HEK293 (cell line): ENCODE measurements around the gene FSCN2.

ENCODE experiments used
- CTCF ChIA-PET: fragments of 350-600 bp; formaldehyde crosslinking; extraction: SDS; loops from one replicate; lab custom pipeline; 2021; ENCODE audit warnings: antibody characterized with exemption; lab: Yijun Ruan, JAX
- POLR2A ChIA-PET: fragments of 300-600 bp; formaldehyde crosslinking; extraction: SDS; loops from one replicate; lab custom pipeline; 2020; ENCODE audit warnings: antibody characterized with exemption, inconsistent platforms; lab: Yijun Ruan, JAX
- H3K27ac ChIP-seq: fragments of 200-500 bp; sonication (Bioruptor generic); 2 replicates; pipeline ENCODE4 v1.5.1; 2014; ENCODE audit warnings: low read depth, low read length, control low read depth, inconsistent platforms; ENCODE audit errors: extremely low read depth
- H3K36me3 ChIP-seq, 2 experiments: fragments of 200-500 bp in 1 of 2; sonication (Bioruptor generic) in 1 of 2; 1 replicate in 1 of 2; 2 replicates in 1 of 2; pipeline ENCODE4 v1.5.1; 2014 to 2017; ENCODE audit warnings: inconsistent platforms in 2 of 2, low read length in 2 of 2; ENCODE audit not compliant: control insufficient read depth in 2 of 2, insufficient read depth in 1 of 2
- H3K4me1 ChIP-seq: fragments of 200-500 bp; sonication (Bioruptor generic); 2 replicates; pipeline ENCODE4 v1.5.1; 2014; ENCODE audit warnings: mild to moderate bottlenecking, low read length, inconsistent platforms; ENCODE audit not compliant: control insufficient read depth, insufficient read depth
- H3K4me3 ChIP-seq: 2 replicates; pipeline ENCODE4 v1.5.1; 2011; ENCODE audit warnings: low read depth, mild to moderate bottlenecking, control low read depth, low read length, moderate library complexity
- H3K9me3 ChIP-seq: fragments of 200-500 bp; sonication (Bioruptor generic); 2 replicates; pipeline ENCODE4 v1.5.1; 2014; ENCODE audit warnings: low read depth, low read length, inconsistent platforms; ENCODE audit not compliant: control insufficient read depth, insufficient read depth
- BCL6B ChIP-seq: fragments of 450-650 bp; formaldehyde crosslinking; IDR thresholded peaks from 2 replicates; pipeline ENCODE4 v1.5.1; 2017; ENCODE audit warnings: missing biosample characterization, missing genetic modification characterization
- GLI2 ChIP-seq: fragments of 450-650 bp; formaldehyde crosslinking; IDR thresholded peaks from 2 replicates; pipeline ENCODE4; 2017; ENCODE audit warnings: missing biosample characterization, missing genetic modification characterization, low read depth, borderline replicate concordance
- GLIS2 ChIP-seq: fragments of 450-650 bp; formaldehyde crosslinking; IDR thresholded peaks from 2 replicates; pipeline ENCODE4 v1.5.1; 2016; ENCODE audit warnings: missing biosample characterization, missing genetic modification characterization
- HOXD13 ChIP-seq: sonication (generic); formaldehyde crosslinking; IDR thresholded peaks from 2 replicates; pipeline ENCODE4 v1.8.0; 2022; ENCODE audit warnings: missing genetic modification reagents, borderline replicate concordance
- MZF1 ChIP-seq: fragments of 450-650 bp; formaldehyde crosslinking; IDR thresholded peaks from 2 replicates; pipeline ENCODE4 v1.5.1; 2017; ENCODE audit warnings: missing biosample characterization, missing genetic modification characterization, borderline replicate concordance
- PRDM1 ChIP-seq: fragments of 450-650 bp; formaldehyde crosslinking; IDR thresholded peaks from 2 replicates; pipeline ENCODE4; 2016; ENCODE audit warnings: missing biosample characterization, missing genetic modification characterization
- REPIN1 ChIP-seq: fragments of 450-650 bp; formaldehyde crosslinking; IDR thresholded peaks from 2 replicates; pipeline ENCODE4 v1.5.1; 2017; ENCODE audit warnings: missing biosample characterization, missing genetic modification characterization, low read depth
- REST ChIP-seq: fragments of 450-650 bp; formaldehyde crosslinking; IDR thresholded peaks from 2 replicates; pipeline ENCODE4 v1.5.1; 2016; ENCODE audit warnings: missing biosample characterization, missing genetic modification characterization
- WT1 ChIP-seq: fragments of 450-650 bp; formaldehyde crosslinking; IDR thresholded peaks from 2 replicates; pipeline ENCODE4 v1.5.1; 2016; ENCODE audit warnings: missing biosample characterization, missing genetic modification characterization
- YY1 ChIP-seq: fragments of 450-650 bp; formaldehyde crosslinking; IDR thresholded peaks from 2 replicates; pipeline ENCODE4 v1.5.1; 2018; ENCODE audit warnings: missing biosample characterization, missing genetic modification characterization
- YY2 ChIP-seq: fragments of 450-650 bp; formaldehyde crosslinking; IDR thresholded peaks from 2 replicates; pipeline ENCODE4 v1.5.1; 2016; ENCODE audit warnings: missing biosample characterization, missing genetic modification characterization
- ZBTB8A ChIP-seq: fragments of 450-650 bp; formaldehyde crosslinking; IDR thresholded peaks from 2 replicates; pipeline ENCODE4 v1.5.1; 2016; ENCODE audit warnings: missing biosample characterization, missing genetic modification characterization
- ZNF114 ChIP-seq: fragments of 450-650 bp; formaldehyde crosslinking; IDR thresholded peaks from 2 replicates; pipeline ENCODE4 v1.5.0; 2017; ENCODE audit warnings: missing biosample characterization, missing genetic modification characterization
- ZNF16 ChIP-seq: fragments of 450-650 bp; formaldehyde crosslinking; IDR thresholded peaks from 2 replicates; pipeline ENCODE4 v1.5.1; 2016; ENCODE audit warnings: low read depth, missing biosample characterization, missing genetic modification characterization
- ZNF19 ChIP-seq: fragments of 450-650 bp; formaldehyde crosslinking; IDR thresholded peaks from 2 replicates; pipeline ENCODE4; 2016; ENCODE audit warnings: missing biosample characterization, missing genetic modification characterization, low read depth
- ZNF221 ChIP-seq: fragments of 450-650 bp; formaldehyde crosslinking; IDR thresholded peaks from 2 replicates; pipeline ENCODE4 v1.5.1; 2017; ENCODE audit warnings: missing biosample characterization, missing genetic modification characterization, borderline replicate concordance
- ZNF23 ChIP-seq: fragments of 450-650 bp; formaldehyde crosslinking; IDR thresholded peaks from 2 replicates; pipeline ENCODE4 v1.5.1; 2016; ENCODE audit warnings: missing biosample characterization, missing genetic modification characterization, borderline replicate concordance
- ZNF292 ChIP-seq: fragments of 450-650 bp; formaldehyde crosslinking; IDR thresholded peaks from 2 replicates; pipeline ENCODE4 v1.5.1; 2016; ENCODE audit warnings: low read depth, missing biosample characterization, missing genetic modification characterization, borderline replicate concordance
- ZNF302 ChIP-seq: fragments of 450-650 bp; formaldehyde crosslinking; IDR thresholded peaks from 2 replicates; pipeline ENCODE4 v1.5.1; 2016; ENCODE audit warnings: missing biosample characterization, missing genetic modification characterization, low read depth
- ZNF426 ChIP-seq: fragments of 450-650 bp; formaldehyde crosslinking; IDR thresholded peaks from 2 replicates; pipeline ENCODE4 v1.5.1; 2017; ENCODE audit warnings: missing biosample characterization, missing genetic modification characterization, mild to moderate bottlenecking, inconsistent platforms, moderate library complexity
- ZNF501 ChIP-seq: fragments of 450-650 bp; formaldehyde crosslinking; IDR thresholded peaks from 2 replicates; pipeline ENCODE4 v1.5.1; 2016; ENCODE audit warnings: missing biosample characterization, missing genetic modification characterization
- ZNF530 ChIP-seq: fragments of 450-650 bp; formaldehyde crosslinking; IDR thresholded peaks from 2 replicates; pipeline ENCODE4 v1.5.1; 2016; ENCODE audit warnings: low read depth, missing biosample characterization, missing genetic modification characterization
- ZNF610 ChIP-seq: fragments of 450-650 bp; formaldehyde crosslinking; IDR thresholded peaks from 2 replicates; pipeline ENCODE4 v1.5.1; 2016; ENCODE audit warnings: missing biosample characterization, missing genetic modification characterization, borderline replicate concordance
- ZNF654 ChIP-seq: fragments of 450-650 bp; formaldehyde crosslinking; IDR thresholded peaks from 2 replicates; pipeline ENCODE4 v1.5.1; 2016; ENCODE audit warnings: low read depth, missing biosample characterization, missing genetic modification characterization
- ZNF660 ChIP-seq: fragments of 450-650 bp; IDR thresholded peaks from 2 replicates; pipeline ENCODE4 v1.5.1; 2018; ENCODE audit warnings: missing biosample characterization, mild to moderate bottlenecking, missing genetic modification characterization
- ZNF670 ChIP-seq: fragments of 450-650 bp; formaldehyde crosslinking; IDR thresholded peaks from 2 replicates; pipeline ENCODE4 v1.5.1; 2016; ENCODE audit warnings: missing biosample characterization, missing genetic modification characterization, low read depth
- ZNF707 ChIP-seq: fragments of 450-650 bp; formaldehyde crosslinking; IDR thresholded peaks from 2 replicates; pipeline ENCODE4 v1.5.1; 2016; ENCODE audit warnings: missing biosample characterization, missing genetic modification characterization
- ZNF792 ChIP-seq: fragments of 450-650 bp; formaldehyde crosslinking; IDR thresholded peaks from 2 replicates; pipeline ENCODE4 v1.5.1; 2016; ENCODE audit warnings: missing biosample characterization, missing genetic modification characterization
- ZXDB ChIP-seq: fragments of 450-650 bp; formaldehyde crosslinking; IDR thresholded peaks from 2 replicates; pipeline ENCODE4 v1.5.1; 2016; ENCODE audit warnings: missing biosample characterization, missing genetic modification characterization
- TF ChIP-seq, protein P1 (sequence below): fragments of 450-650 bp; formaldehyde crosslinking; IDR thresholded peaks from 2 replicates; pipeline ENCODE4 v1.5.1; 2016; ENCODE audit warnings: missing biosample characterization, missing genetic modification characterization
- TF ChIP-seq, protein P2 (sequence below): fragments of 450-650 bp; formaldehyde crosslinking; IDR thresholded peaks from 2 replicates; pipeline ENCODE4 v1.5.1; 2016; ENCODE audit warnings: missing biosample characterization, missing genetic modification characterization, low read depth

The FSCN2 gene

GRCh38 chr17:81487487-81488275, 40.5 kb upstream of the FSCN2 start:
- POLR2A ChIA-PET: interaction anchor here (1.2 to 4.1 kb wide), 7 partner anchors 10 to 94 kb away, joined by 3 to 27 read pairs (median 6); partner anchors contain the start of genes ACTG1 and BAHCC1
- Histone ChIP-seq H3K36me3 (no peaks in the 10 kb centered on the region), H3K4me1 (peaks cover 11% of the 10 kb centered on the region), H3K4me3 (peak overlapping the region; percentile 52), H3K9me3 (no peaks in the 10 kb centered on the region), H3K27ac (peak overlapping the region; percentile 93)
- CTCF ChIA-PET: interaction anchor here (1.5 to 3.2 kb wide), 2 partner anchors 114 to 234 kb away, joined by 8 to 10 read pairs; no protein-coding TSS in a partner anchor
- TF ChIP-seq REPIN1 (tag by site-specific recombination): no peak
- TF ChIP-seq PRDM1 (tag by site-specific recombination): no peak
- TF ChIP-seq ZNF16 (tag by site-specific recombination): no peak
- TF ChIP-seq ZNF23 (tag by site-specific recombination): no peak
- TF ChIP-seq ZNF302 (tag by site-specific recombination): no peak
- TF ChIP-seq GLI2 (tag by site-specific recombination): no peak
- TF ChIP-seq ZNF114 (tag by site-specific recombination): no peak
- TF ChIP-seq ZNF530 (tag by site-specific recombination): no peak
- TF ChIP-seq ZNF792 (tag by site-specific recombination): no peak
- peak; percentile 50; the same call in 1 of the 2 replicates for TF ChIP-seq ZNF660 (tag by site-specific recombination)
- TF ChIP-seq REST (tag by site-specific recombination): no peak
- TF ChIP-seq ZNF426 (tag by site-specific recombination): no peak
- TF ChIP-seq ZNF292: no peak
- TF ChIP-seq ZNF670 (tag by site-specific recombination): no peak
- TF ChIP-seq, protein P1, sequence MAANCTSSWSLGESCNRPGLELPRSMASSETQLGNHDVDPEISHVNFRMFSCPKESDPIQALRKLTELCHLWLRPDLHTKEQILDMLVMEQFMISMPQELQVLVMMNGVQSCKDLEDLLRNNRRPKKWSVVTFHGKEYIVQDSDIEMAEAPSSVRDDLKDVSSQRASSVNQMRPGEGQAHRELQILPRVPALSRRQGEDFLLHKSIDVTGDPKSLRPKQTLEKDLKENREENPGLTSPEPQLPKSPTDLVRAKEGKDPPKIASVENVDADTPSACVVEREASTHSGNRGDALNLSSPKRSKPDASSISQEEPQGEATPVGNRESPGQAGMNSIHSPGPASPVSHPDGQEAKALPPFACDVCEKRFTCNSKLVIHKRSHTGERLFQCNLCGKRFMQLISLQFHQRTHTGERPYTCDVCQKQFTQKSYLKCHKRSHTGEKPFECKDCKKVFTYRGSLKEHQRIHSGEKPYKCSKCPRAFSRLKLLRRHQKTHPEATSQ (tag by site-specific recombination): peak; percentile 65; the same call in 1 of the 2 replicates
- TF ChIP-seq WT1 (tag by site-specific recombination): peak; percentile 52
- 0 out of 2 replicates have a peak, but pooled peaks have one; percentile 13 for TF ChIP-seq YY2
- TF ChIP-seq, protein P2, sequence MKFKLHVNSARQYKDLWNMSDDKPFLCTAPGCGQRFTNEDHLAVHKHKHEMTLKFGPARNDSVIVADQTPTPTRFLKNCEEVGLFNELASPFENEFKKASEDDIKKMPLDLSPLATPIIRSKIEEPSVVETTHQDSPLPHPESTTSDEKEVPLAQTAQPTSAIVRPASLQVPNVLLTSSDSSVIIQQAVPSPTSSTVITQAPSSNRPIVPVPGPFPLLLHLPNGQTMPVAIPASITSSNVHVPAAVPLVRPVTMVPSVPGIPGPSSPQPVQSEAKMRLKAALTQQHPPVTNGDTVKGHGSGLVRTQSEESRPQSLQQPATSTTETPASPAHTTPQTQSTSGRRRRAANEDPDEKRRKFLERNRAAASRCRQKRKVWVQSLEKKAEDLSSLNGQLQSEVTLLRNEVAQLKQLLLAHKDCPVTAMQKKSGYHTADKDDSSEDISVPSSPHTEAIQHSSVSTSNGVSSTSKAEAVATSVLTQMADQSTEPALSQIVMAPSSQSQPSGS (tag by site-specific recombination): no peak
- TF ChIP-seq HOXD13 (CRISPR knock-in tag): no peak
- TF ChIP-seq ZNF221 (tag by site-specific recombination): no peak
- no peak for TF ChIP-seq ZNF707 (tag by site-specific recombination)
- 0 out of 2 replicates have a peak, but pooled peaks have one; percentile 34 for TF ChIP-seq ZXDB (tag by site-specific recombination)
- no peak for TF ChIP-seq MZF1 (tag by site-specific recombination)
- no peak for TF ChIP-seq YY1 (tag by site-specific recombination)
- TF ChIP-seq ZNF610: 0 out of 2 replicates have a peak, but pooled peaks have one; percentile 17
- TF ChIP-seq ZNF501: 0 out of 2 replicates have a peak, but pooled peaks have one; percentile 45
- TF ChIP-seq ZNF19 (tag by site-specific recombination): no peak
- no peak for TF ChIP-seq ZNF654 (tag by site-specific recombination)
- TF ChIP-seq GLIS2 (tag by site-specific recombination): peak; percentile 99
- no peak for TF ChIP-seq BCL6B (tag by site-specific recombination)
- TF ChIP-seq ZBTB8A (tag by site-specific recombination): no peak
